ENCODE data around the gene PARVB.
A peak's percentile ranks its signal among the peaks of the same experiment; 100 is the strongest.

PARVB gene, protein sequence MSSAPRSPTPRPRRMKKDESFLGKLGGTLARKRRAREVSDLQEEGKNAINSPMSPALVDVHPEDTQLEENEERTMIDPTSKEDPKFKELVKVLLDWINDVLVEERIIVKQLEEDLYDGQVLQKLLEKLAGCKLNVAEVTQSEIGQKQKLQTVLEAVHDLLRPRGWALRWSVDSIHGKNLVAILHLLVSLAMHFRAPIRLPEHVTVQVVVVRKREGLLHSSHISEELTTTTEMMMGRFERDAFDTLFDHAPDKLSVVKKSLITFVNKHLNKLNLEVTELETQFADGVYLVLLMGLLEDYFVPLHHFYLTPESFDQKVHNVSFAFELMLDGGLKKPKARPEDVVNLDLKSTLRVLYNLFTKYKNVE

DNA sequence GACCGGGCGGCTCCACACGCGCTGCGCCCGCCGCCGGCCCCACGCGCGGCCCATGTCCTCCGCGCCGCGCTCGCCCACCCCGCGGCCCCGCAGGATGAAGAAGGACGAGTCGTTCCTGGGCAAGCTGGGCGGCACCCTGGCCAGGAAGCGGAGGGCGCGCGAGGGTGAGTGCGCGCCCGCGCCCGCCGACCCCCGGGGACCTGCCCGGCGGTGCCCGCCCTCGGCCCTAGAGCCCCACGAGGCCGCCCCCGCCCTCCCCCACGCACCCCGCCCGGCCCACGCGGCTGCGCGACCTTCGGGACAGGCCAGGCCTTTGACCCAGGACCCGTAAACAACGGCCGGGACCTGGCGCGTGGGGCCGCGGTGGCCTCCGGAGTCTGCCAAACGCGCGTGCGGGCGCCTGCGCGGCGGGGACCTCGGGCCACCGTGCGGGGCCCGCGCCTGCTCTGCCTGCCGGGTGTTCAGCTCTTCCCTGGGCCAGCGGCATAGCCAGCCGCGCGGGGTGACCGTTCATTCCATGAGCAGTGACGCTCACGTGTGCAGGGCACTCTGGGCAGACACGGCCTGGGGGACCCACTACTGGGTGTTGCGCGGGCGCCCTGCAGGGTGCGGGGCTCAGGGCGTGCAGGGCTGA lies at the start of gene PARVB:
Gene PARVB (plus strand): TSS at position 15 of the 634 bp plus-strand sequence. CDS start 38 bp downstream, at position 53.
- DNase-seq (ENCODE audit: low read depth, low spot score): no peak

DNA sequence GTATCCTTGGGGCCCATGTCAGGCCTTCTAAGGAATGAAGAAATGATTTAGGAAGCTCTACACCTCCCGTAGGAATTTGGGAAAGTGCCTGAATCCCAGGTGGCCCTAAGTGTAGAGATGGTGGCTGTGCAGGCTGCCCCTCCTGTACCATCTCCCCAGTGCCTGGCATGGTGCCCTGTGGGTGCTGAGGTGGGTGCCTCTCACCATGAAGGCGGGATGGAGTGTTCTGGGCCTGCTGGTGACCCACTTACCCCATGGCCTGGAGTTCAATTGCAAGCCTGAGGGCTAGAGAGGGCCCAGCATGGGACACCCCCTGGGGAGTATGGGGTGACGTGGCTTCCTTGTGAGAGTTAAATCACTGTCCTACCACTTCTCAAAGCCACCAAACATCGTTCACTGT lies 49.1 kb upstream of the PARVB start:
- no peak for DNase-seq (ENCODE audit: low read depth, low spot score)

DNA sequence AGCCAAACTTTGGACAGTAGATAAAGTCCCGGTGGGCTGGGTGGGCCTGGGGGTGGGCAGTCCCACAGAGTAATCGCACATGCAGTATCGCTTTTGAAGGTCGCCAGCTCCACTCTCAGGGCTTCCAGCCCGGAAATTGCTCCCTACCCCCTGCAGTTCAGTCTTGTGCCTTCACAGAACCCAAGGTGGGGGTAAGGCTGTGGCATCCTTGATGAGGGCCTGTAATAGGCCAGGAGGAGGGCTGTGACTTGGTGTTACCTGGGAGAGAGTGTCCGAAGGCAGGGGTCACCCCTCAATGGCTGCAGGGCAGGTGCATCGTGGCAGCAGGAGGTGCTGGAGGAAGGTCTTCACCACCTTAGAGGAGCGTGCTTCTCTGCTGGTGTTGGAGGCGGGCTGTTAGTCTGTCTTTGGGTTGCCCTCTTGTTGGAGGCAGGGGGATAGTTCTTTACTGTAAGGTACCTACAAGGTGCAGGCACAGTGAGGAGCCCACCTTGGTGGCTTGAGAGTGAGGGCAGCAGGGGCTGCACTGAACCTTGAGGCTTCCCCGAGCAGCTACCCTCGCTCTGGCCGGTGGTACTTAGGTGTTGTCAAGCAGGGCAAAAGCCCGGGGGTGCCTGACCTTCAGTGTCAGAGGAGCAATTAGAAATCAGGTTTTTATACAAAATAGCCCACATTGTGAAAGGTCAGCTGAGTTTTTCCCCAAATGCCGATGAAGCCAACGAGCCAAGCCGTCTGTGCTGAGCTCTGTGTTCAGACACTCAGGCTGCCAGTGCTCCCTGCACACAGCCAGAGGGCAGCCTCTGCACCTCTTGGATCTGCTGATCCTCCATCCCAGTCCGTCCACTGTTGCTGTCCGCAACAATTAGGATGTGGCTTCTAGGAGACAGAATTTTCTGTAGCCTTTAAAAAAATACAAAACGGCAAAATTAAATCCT lies 47.0 kb upstream of the PARVB start:
- DNase-seq (ENCODE audit: low read depth, low spot score): no peak

DNA sequence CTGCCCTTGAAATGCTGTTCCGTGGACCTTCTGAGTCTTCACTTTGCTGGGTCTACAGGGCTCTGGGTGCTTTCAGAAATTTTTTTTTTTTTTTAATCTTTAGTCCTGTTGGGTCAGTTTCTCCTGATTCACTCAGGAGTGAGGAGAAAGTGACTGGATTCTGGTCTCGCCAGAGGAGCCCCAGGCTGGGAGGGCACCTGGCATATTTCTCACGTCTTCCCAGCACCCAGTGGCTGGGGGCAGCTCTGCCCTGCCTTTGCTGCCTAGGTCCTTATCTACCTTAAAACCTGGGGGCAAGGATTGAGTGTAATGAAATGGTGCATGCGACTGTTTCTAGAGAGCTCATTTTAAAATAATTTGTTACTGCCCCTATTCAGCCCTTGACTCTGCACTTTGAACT lies 45.5 kb upstream of the PARVB start:
- DNase-seq (ENCODE audit: low read depth, low spot score): no peak

DNA sequence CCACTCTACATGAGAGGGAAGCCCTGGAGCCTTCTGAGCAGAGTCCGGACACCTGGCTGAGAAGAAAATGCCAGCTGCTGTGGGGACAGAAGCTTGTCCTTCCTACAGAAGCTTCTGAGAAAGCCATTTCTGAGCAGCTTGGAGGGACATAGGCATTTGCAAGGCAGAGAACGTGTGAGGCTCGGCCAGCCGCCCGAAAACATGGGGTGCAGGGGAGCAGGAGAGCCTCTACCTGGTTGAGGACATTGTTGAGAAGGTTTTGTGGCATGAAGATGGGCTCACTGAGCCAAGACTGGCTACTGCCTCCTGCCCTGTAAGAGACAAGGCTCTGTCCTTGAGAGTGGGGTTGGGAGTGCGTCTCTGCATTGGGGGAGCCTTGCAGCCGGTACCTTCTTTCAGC lies 43.5 kb upstream of the PARVB start:
- DNase-seq (ENCODE audit: low read depth, low spot score): no peak

DNA sequence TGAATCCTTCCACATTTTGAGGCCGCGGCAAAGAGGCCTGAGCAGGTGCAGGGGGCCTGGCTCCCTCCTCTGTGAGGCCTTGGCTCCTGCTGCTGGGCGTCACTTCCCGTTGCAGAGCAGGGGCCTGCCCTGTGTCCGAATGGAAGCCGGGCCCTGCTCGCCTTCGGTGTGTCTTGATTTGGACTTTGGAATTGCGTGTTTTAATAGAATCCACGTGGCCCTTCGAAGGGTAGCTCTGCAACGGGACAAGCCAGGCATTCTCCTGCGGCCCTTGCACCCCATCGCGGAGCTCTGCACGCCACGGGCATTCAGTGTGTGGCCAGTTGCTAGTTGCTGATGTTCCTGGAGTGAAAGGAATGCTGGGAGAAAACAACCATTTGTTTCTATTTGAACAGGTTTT lies 43.1 kb upstream of the PARVB start:
- no peak for DNase-seq (ENCODE audit: low read depth, low spot score)

DNA sequence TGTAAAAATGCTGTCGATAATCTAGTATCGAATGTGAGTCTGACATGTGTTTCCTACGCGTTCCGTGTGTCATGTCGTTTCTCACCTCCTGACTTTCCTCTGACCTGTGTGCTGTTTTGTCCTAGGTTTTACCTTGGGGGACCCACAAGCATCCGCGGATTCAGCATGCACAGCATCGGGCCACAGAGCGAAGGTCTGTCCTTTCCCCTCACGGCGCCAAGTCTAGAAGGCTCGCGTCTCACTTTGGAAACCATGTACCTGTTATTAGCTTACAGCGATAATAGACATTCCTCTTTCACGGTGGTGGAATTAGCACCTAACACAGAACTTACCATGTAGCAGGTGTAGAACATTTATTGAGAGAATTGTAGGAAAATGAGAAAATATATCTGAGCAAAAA lies 40.3 kb upstream of the PARVB start:
- DNase-seq (ENCODE audit: low read depth, low spot score): no peak

DNA sequence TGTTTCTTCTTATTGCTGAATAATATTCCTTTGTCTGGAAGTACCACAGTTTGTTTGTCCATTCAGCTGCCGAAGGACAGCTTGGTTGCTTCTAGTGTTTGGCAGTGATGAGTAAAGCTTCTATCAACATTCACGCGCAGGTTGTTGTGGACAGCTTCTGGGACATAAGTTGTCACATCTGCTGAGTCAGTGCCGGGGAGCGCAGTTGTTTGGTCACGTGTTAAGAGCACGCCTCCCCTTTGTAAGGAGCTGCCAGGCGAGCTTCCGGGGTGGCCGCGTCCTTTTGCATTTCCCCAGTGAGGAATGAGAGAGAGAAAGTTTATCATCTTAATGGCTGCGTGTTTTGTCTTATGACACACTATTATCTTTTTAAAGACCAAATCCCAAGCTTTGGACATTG lies 38.6 kb upstream of the PARVB start:
- DNase-seq (ENCODE audit: low read depth, low spot score): no peak

DNA sequence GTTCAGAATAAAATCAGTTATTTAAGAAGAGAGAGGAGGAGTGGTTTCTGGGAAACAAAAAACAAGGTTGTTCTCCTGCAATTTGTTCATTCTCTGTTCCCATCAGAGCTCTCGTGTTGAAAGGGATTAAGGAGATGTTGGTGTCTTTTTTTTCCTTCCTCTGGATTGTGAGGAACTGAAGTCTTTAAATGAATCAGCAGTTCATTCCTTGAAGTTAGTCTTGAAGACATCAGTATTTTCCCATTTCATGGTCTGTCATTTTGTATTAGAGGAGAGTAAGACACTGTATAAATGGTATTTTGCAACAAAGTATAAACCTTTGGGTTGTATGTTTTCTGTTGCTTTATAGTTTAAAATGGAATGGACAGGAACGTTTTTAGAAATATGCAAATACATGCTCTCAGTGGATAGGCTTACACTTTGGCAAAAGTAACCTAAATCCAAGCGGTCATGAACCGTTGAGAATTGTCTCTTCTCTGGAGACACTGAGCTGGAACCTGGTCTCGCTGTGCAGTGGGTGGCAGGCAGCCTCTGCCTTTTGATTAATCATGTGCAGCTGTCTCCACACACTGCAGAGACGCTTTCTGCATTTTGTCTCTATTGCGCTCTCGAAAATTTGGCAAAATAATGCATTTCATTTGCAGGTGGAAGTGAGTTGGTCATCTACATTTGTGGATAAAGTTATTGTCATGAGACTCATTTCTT lies 35.8 kb upstream of the PARVB start:
- no peak for DNase-seq (ENCODE audit: low read depth, low spot score)

DNA sequence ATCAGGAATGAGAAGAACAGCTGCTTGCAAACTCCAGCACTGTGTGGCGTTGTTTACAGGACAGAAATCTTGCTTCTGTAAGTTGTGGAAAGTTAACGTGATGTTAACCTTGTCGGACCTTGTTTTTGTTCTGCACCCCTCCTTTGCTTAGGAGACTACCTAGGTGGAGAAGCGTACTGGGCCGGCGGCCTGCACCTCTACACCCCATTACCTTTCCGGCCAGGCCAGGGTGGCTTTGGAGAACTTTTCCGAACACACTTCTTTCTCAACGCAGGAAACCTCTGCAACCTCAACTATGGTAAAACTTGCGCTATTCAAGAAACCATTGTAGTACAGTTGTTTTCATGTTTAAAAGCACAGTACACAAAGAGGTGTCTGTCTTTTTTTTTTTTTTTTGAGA lies 35.1 kb upstream of the PARVB start:
- no peak for DNase-seq (ENCODE audit: low read depth, low spot score)

DNA sequence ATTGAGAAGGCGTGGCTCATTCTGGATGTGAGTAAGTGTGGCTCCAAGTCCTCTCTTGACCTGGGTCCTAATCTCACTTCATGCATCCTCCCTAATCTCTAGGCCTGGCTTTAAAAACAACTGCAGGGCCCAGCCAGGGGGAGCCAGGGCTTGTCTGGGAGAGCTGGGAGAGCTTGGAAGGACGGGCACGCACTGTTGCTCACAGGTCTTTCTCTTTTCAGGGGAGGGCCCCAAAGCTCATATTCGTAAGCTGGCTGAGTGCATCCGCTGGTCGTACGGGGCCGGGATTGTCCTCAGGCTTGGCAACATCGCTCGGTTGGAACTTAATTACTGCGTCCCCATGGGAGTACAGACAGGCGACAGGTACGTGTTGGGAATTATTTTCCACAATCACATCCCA lies 34.1 kb upstream of the PARVB start:
- DNase-seq (ENCODE audit: low read depth, low spot score): no peak

DNA sequence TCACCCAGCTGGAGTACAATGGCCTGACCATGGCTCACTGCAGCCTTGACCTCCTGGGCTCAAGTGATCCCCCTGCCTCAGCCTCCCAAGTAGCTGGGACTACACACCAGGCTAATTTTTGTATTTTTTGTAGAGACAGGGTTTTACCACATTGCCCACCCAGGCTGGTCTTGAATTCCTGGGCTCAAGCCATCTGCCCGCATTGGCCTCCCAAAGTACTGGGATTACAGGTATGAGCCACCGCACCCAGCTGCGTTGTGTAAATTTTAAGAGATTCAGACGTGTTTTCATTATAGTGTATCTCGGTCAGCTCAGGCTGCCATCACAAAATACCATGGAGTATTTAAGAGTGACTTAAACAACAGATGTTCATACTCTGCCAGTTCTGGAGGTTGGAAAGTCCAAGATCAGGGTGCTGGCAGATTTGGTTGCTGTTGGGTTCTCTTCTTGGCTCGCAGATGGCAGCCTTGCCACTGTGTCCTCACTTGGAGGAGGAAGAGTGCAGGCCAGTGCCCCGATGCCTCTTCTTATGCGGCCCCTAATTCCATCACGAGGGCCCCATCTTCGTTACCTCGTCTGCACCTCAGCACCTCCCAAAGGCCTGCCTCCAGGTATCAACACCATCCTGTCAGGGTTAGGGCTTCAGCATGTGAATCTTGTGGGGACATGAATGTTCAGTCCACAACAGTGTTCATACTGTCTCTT lies 32.6 kb upstream of the PARVB start:
- DNase-seq (ENCODE audit: low read depth, low spot score): no peak

DNA sequence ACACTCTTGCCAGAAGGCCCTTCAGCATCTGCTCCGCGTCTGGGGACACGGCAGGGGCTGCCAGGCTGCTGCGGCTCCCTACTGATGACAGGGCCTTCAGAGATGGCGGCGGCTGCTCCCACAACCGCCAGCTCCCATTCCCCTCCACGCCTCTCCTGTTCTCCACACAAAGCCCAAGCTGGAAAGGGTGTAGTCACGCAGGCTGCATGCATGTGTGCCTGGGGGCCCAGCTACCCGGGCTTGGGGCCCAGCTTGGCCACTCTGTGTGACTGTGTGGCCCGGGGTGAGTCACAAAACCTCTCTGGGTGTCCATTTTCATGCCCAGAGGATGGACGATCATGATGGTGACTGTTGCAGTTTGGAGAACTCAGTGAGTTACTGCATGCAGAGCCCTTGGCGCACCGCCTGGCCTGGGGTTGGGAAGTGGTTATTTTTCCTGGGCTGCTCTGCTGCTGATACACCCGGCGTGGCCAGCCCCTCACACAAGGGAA lies 31.7 kb upstream of the PARVB start:
- DNase-seq (ENCODE audit: low read depth, low spot score): no peak

DNA sequence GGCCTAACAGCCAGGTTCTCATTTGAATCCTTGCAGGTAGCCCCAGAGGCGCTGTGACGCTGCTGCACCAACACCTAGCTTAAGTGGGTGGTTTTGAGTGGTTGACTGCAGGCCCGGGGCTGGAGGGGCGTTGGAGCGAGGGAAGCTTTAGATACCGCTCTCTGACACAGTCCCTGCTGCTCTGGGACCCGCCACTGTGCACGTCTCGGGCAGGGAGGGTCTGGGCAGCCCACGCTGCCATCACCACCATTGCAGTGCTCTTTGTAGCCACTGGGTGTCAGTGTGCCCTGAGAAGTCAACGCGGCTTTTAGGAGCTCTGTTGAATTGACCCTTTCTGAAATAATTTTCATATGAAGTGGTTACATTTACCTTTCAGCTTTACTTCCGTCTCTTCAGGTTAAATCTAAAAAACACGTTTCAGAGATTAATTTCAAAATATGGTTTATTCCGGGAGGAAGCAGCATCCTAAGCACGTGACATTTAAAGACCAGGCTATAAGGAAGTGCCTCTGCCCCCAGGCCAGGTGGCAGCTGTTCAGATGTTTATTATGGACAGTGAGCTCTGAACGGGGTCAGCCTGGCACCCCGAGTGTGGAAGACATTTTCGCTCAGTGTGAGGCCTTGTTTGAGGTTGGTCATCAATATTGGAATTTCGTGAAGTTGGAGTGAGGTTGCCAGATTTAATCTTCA lies 30.9 kb upstream of the PARVB start:
- peak; percentile 15 for DNase-seq (ENCODE audit: low read depth, low spot score)

DNA sequence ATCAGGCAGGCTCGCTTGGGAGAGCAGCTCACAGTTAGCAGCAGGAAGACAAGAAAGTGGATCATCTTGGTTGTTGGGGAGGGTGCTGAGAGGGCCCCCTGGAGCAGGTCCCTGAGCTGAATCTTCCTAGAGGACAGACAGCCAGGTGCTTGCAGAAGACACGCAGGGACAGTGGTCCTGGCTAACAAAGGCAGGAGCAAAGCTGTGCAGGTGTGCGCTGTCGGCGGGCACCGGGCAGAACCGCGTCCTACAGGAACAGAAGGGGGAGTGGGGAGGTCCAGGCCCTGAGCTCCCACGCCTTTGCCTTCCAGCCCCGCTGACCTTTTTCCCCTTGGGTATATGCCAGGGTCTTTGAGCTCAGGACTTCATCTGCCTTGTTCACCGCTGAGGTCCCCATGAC lies 30.1 kb upstream of the PARVB start:
- no peak for DNase-seq (ENCODE audit: low read depth, low spot score)

DNA sequence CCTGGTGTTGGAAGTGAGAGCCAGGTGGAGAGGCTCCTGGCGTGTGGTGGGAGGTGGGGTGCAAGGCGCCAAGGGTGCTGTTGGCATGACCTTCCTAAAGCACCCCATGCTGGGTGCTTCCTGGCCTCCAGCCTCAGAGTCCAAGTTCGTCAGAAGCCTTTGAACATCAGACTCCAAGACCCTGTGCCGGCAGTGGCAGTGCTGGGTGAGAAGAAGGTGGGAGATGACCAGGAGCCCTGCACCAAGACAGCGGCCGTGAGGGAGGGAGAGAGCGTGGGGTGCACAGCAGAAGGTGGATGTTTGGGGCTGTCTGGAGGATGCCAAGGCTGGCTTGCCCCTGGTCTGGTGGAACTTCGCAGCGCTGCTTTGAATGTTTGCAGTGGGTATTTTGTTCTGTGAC lies 29.7 kb upstream of the PARVB start:
- DNase-seq (ENCODE audit: low read depth, low spot score): no peak

DNA sequence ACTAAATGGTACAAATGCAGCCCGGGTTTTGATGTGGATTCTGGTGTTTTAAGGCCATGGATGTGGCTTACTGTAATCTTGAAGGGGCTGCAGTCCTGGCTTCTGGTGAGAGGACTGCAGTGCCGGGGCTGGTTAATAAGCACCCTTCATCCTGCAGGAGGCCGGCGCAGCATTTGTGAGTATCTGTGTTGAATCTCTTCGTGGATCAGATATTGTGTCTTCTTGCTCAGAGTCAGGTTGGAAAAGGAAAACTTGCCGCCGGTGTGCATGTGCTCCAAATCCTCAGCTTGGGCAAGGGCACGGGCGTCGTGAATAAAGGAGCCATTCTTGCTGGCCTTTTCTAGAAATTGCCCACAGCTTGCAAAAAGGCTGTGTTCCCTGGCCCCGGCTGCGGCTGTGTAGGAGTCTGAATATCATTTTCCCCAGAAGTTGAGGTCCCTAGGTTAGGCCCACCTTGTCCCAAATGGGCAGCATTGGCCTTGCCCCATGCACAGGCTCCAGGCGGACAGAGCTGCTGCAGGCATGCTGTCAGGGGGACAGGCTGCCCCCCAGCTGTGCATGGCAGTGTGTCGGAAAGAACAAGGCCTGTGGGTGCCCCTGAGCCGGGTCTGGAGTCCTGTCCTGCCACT lies 28.9 kb upstream of the PARVB start:
- no peak for DNase-seq (ENCODE audit: low read depth, low spot score)

DNA sequence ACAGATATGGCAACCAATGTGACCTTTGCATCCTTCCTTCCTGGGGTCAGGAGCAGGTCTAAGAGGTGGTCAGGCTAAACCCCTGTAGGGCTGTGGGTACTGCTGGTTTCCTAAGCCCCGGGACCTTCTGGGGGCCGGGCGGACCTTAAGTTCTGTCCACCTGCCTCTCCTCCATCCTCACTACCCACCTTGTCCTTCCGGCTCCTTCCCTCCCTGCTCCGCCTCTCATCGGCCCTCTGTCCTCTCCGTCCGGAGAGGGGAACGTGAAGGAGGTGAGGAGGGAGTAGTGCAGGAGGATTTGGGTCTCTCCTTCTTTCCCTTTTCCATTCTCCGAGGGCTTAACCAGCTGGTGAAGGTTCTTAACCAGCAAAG lies 28.3 kb upstream of the PARVB start:
- no peak for DNase-seq (ENCODE audit: low read depth, low spot score)

DNA sequence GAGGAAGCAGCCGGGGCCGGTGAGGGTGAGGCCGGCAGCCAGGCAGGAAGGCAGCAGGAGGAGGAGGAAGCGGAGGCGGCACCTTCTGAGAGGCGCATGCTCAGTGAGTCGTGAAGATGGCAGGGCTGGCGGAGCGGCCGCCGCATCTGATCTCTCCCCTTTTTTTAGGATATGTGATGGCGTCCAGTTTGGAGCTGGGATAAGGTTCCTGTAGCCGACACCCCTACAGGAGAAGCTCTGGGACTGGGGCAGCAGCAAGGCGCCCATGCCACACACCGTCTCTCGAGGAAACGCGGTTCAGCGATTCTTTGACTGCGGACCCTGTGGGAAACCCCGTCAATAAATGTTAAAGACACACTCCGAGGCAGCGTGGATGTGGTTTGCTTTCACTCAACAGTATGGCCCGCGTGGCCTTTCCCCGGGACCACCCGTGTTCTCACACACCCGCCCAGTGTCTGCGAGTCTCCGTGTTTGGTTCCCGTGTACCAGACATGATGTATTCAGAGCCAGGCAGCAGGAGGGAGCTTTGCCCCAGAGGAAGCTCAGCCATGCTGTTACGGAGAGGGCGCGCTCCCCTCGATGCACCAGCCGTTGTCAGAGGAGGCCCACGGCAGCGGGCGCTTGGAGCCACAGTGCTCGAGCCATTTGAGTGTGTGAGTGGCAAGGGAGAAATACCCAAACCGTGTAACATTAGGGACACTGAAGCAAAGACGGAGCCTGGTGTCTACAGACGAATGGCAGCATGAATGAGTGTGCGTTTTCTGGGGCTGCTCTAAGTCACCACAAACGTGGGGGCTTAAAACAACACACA lies 27.7 kb upstream of the PARVB start:
- DNase-seq (ENCODE audit: low read depth, low spot score): peak; percentile 32
